NOMO-1 treated with DMSO at 0.1 percent for 48 hours (cell line): ENCODE results near the gene KDM2B.
"Not testable (repeated sequence)": the region's sequence is repeated elsewhere in the genome, so short reads cannot be mapped to it uniquely, and the experiment has no call there.

Experiments
- DNase-seq: peaks from one replicate; lab custom pipeline; 2025; ENCODE audit not compliant: unreplicated experiment; lab: John Stamatoyannopoulos, UW

Gene KDM2B

GRCh38 chr12:121397521-121397920, 183.3 kb downstream of the KDM2B start:
- DNase-seq, result no peak

- DNase-seq, result no peak
Measured at GRCh38 chr12:121392325-121392716, 188.5 kb downstream of the KDM2B start.

GRCh38 chr12:121391619-121392324, 189.1 kb downstream of the KDM2B start:
- peak; percentile 80 for DNase-seq

- no peak for DNase-seq
Measured at GRCh38 chr12:121390856-121391255, 190.0 kb downstream of the KDM2B start.

- peak; percentile 87 for DNase-seq
Measured at GRCh38 chr12:121388421-121388981, 192.3 kb downstream of the KDM2B start.

- DNase-seq, result not testable (repeated sequence)
Measured at GRCh38 chr12:121384891-121385290, 195.9 kb downstream of the KDM2B start.

- DNase-seq, result no peak
Measured at GRCh38 chr12:121383601-121384021, 197.2 kb downstream of the KDM2B start.

- DNase-seq, result no peak
Measured at GRCh38 chr12:121379945-121380344, 200.9 kb downstream of the KDM2B start.
